GM12878 (cell line): ENCODE measurements around the gene ARHGEF17. TPM values are rescaled to one million over a fixed set of nuclear protein-coding genes. Genes with fewer than 3 reads are reported as not detected.

Experiments
- ATAC-seq: fragments of 200-7000 bp; cut with Tn5 transposase; 3 replicates; pipeline ENCODE4 v1.9.1; 2020; ENCODE audit warnings: mild to moderate bottlenecking, moderate library complexity
- BruUV-seq: library from RNA; stranded (reverse); fragments of 400-500 nt; replicated peaks from 2 replicates; lab custom pipeline; 2021; lab: Mats Ljungman, UMichigan
- CTCF ChIA-PET: fragments of 300-600 bp; sonication (Branson Sonifier 250); formaldehyde crosslinking; extraction: SDS; loops from one replicate; lab custom pipeline; 2021; ENCODE audit warnings: inconsistent platforms; lab: Yijun Ruan, JAX
- POLR2A ChIA-PET: fragments of 350-600 bp; formaldehyde crosslinking; extraction: SDS; loops from one replicate; lab custom pipeline; 2021; ENCODE audit warnings: inconsistent platforms; lab: Charles Lee
- RAD21 ChIA-PET: fragments of 300-600 bp; sonication (Branson Sonifier 250); formaldehyde crosslinking; loops from one replicate; lab custom pipeline; 2023; ENCODE audit warnings: antibody characterized with exemption; ENCODE audit not compliant: unreplicated experiment; lab: Charles Lee
- SMC1A ChIA-PET: fragments of 300-600 bp; sonication (Branson Sonifier 250); formaldehyde crosslinking; loops from one replicate; lab custom pipeline; 2023; ENCODE audit not compliant: unreplicated experiment, uncharacterized antibody; lab: Charles Lee
- DNase-seq: peaks from one replicate; pipeline ENCODE4 v3.0.0-alpha.2; 2011; ENCODE audit warnings: low read depth, low spot score
- FAIRE-seq: peaks from 3 replicates; lab custom pipeline; 2011; peaks lifted over from hg19 to GRCh38; lab: Jason Lieb, UNC
- H2AFZ ChIP-seq: 2 replicates; pipeline ENCODE4 v1.6.0; 2011; ENCODE audit warnings: low read depth, low read length, control low read depth; ENCODE audit not compliant: control insufficient read depth
- H3K27ac ChIP-seq: 2 replicates; pipeline ENCODE4 v1.5.1; 2011; ENCODE audit warnings: control low read depth; ENCODE audit not compliant: control insufficient read depth, insufficient read depth
- H3K27me3 ChIP-seq, 2 experiments: replicated peaks in 1 of 2; 2 replicates each; pipeline versions ENCODE4 v1.6.0 to v1.6.1; 2011; ENCODE audit warnings: low read length in 1 of 2; ENCODE audit not compliant: control insufficient read depth in 2 of 2, insufficient read depth in 2 of 2
- H3K36me3 ChIP-seq, 2 experiments: 2 replicates each; pipeline ENCODE4 v1.5.1; 2011; ENCODE audit warnings: low read length in 1 of 2; ENCODE audit not compliant: control insufficient read depth in 2 of 2, insufficient read depth in 2 of 2
- H3K4me1 ChIP-seq: 2 replicates; pipeline ENCODE4 v1.6.1; 2011; ENCODE audit warnings: mild to moderate bottlenecking, low read length, moderate library complexity, mixed read lengths; ENCODE audit not compliant: control insufficient read depth, insufficient read depth
- H3K4me2 ChIP-seq: 2 replicates; pipeline ENCODE4 v1.6.0; 2011; ENCODE audit warnings: control low read depth; ENCODE audit not compliant: control insufficient read depth, insufficient read depth
- H3K4me3 ChIP-seq: fragments of 200-600 bp; sonication (generic); 2 replicates; pipeline ENCODE4 v1.5.1; 2016
- H3K79me2 ChIP-seq: 2 replicates; pipeline ENCODE4 v1.6.0; 2011; ENCODE audit warnings: low read length; ENCODE audit not compliant: control insufficient read depth, insufficient read depth
- H3K9ac ChIP-seq: 2 replicates; pipeline ENCODE4 v1.8.0; 2011; ENCODE audit warnings: low read length, control low read depth, mixed read lengths; ENCODE audit not compliant: control insufficient read depth, insufficient read depth
- H3K9me3 ChIP-seq: replicated peaks from 3 replicates; pipeline ENCODE4 v1.5.1; 2011; ENCODE audit warnings: mild to moderate bottlenecking, low read length; ENCODE audit not compliant: control insufficient read depth, insufficient read depth
- H4K20me1 ChIP-seq: 2 replicates; pipeline ENCODE4 v1.6.0; 2011; ENCODE audit not compliant: control insufficient read depth, insufficient read depth
- ATF7 ChIP-seq: fragments of 450-650 bp; IDR thresholded peaks from 2 replicates; pipeline ENCODE4 v1.6.1; 2016; ENCODE audit warnings: low read depth, mild to moderate bottlenecking
- CREB1 ChIP-seq: IDR thresholded peaks from 2 replicates; pipeline ENCODE4 v1.6.1; 2012; ENCODE audit warnings: low read depth, mild to moderate bottlenecking, inconsistent platforms
- FOXK2 ChIP-seq: fragments of 450-650 bp; IDR thresholded peaks from 2 replicates; pipeline ENCODE4 v1.6.1; 2017; ENCODE audit warnings: mild to moderate bottlenecking, moderate library complexity
- KDM1A ChIP-seq: fragments of 200-600 bp; sonication (generic); IDR thresholded peaks from 2 replicates; pipeline ENCODE4 v1.6.1; 2016; ENCODE audit warnings: borderline replicate concordance
- LARP7 ChIP-seq: fragments of 450-650 bp; IDR thresholded peaks from 2 replicates; pipeline ENCODE4 v1.6.1; 2017; ENCODE audit warnings: mild to moderate bottlenecking
- MEF2B ChIP-seq: fragments of 450-650 bp; IDR thresholded peaks from 2 replicates; pipeline ENCODE4 v1.6.1; 2018; ENCODE audit warnings: mild to moderate bottlenecking, moderate library complexity; ENCODE audit not compliant: partially characterized antibody, poor library complexity, severe bottlenecking
- MLLT1 ChIP-seq: fragments of 450-650 bp; IDR thresholded peaks from 2 replicates; pipeline ENCODE4 v1.6.1; 2016; ENCODE audit warnings: mild to moderate bottlenecking
- NR2F1 ChIP-seq: fragments of 450-650 bp; conservative IDR thresholded peaks from 2 replicates; pipeline ENCODE4 v1.6.1; 2017; ENCODE audit warnings: mild to moderate bottlenecking
- PAX8 ChIP-seq: fragments of 450-650 bp; IDR thresholded peaks from 2 replicates; pipeline ENCODE4 v1.6.1; 2017; ENCODE audit warnings: mild to moderate bottlenecking, moderate library complexity
- POLR2A ChIP-seq: IDR thresholded peaks from 2 replicates; pipeline ENCODE4 v1.6.1; 2011; ENCODE audit warnings: low read depth, mild to moderate bottlenecking, low read length
- WGBS: methylation state at CpG from one replicate; pipeline ENCODE4 v1.1.6; 2016; ENCODE audit warnings: low lambda C conversion rate; ENCODE audit not compliant: insufficient replicate concordance, insufficient coverage; ENCODE audit errors: missing lambda C conversion rate; 5-methylcytosine and 5-hydroxymethylcytosine counted together
- in situ Hi-C: fragments of 300-500 bp; cut with MboI; formaldehyde crosslinking; loops from 9 replicates; pipeline ENCODE4 v1.14.3; 2018; ENCODE audit warnings: mixed read lengths
- intact Hi-C: fragments of 100-400 bp; cut with micrococcal nuclease; formaldehyde crosslinking; loops from one replicate; pipeline ENCODE4 v1.14.2; 2022; ENCODE audit not compliant: unreplicated experiment
- polyA plus RNA-seq, 11 experiments: library from polyadenylated mRNA; depleted of rRNA in 4 of 11; unstranded in 6 of 11; stranded (reverse) in 5 of 11; fragments of >200 nt; fragmentation: Nextera tagmentation in 4 of 11; fragmentation: Illumina TruSeq in 1 of 11; extraction: Ambion mirVana in 4 of 11; extraction: Trizol in 1 of 11; gene quantifications; 1 replicate in 1 of 11; 2 replicates in 10 of 11; pipeline versions ENCODE4 v1.2.1 to v1.2.3, GENCODE V29; 2011 to 2016; ENCODE audit warnings: inconsistent platforms in 2 of 11, missing spikeins in 2 of 11, low read depth in 1 of 11
- total RNA-seq, 4 experiments: library from RNA; depleted of rRNA in 3 of 4; stranded (reverse); fragments of >200 nt in 3 of 4; fragmentation: Illumina TruSeq in 1 of 4; extraction: Trizol in 1 of 4; gene quantifications; 2 replicates each; pipeline versions ENCODE4 v1.2.1 to v1.2.3, GENCODE V29; 2013 to 2021

Gene ARHGEF17
- total and polyA plus RNA-seq, 10 of the 15 experiments (the other 5 are each of a cell fraction or from before 2014, with no cell fraction given), result 0.15 to 11.0 (median 1.7) TPM

GRCh38 chr11:73287400-73288101, 20.5 kb upstream of the ARHGEF17 start:
- CTCF ChIA-PET, result interaction anchor here (0.6 to 17.3 kb wide), 21 partner anchors 8 to 373 kb away, joined by 3 to 326 read pairs (median 8); partner anchors contain the start of gene ARHGEF17
- Histone ChIP-seq H3K9me3 (no peaks in the 10 kb centered on the region), H3K79me2 (no peaks in the 10 kb centered on the region), H3K4me1 (peaks cover 23% of the 10 kb centered on the region), H3K4me3 (no peak overlapping the region), H2AFZ (no peak overlapping the region), H3K4me2 (no peak overlapping the region), H3K36me3 (no peaks in the 10 kb centered on the region), H3K9ac (no peak overlapping the region), H3K27ac (no peak overlapping the region), H4K20me1 (no peaks in the 10 kb centered on the region), H3K27me3 (no peaks in the 10 kb centered on the region; a peak in 1 of 4 replicates)
- ATAC-seq (no peak), FAIRE-seq (no peak), DNase-seq (no peak)
- in situ Hi-C loops, result loop anchor here (5.0 kb wide), 1 partner anchor 100 kb away; no protein-coding TSS in a partner anchor
- 41% methylated on average over 10 of the region's 10 CpGs for WGBS
- BruUV-seq, result no TSS peak
- POLR2A ChIA-PET, result interaction anchor here (0.7 to 1.0 kb wide), 2 partner anchors 95 to 97 kb away, joined by 3 read pairs; no protein-coding TSS in a partner anchor
- SMC1A ChIA-PET, result interaction anchor here (1.0 to 3.5 kb wide), 15 partner anchors 14 to 123 kb away, joined by 3 to 40 read pairs (median 3); partner anchors contain the start of gene P2RY6
- intact Hi-C loops, result no loop called here
- RAD21 ChIA-PET, result interaction anchor here (1.2 to 5.0 kb wide), 11 partner anchors 20 to 472 kb away, joined by 3 to 34 read pairs (median 7); partner anchors contain the start of gene ARHGEF17
- TF ChIP-seq CREB1, result no peak
- no peak for TF ChIP-seq LARP7
- no peak for TF ChIP-seq FOXK2
- no peak for TF ChIP-seq ATF7
- no peak for TF ChIP-seq MEF2B
- no peak for TF ChIP-seq PAX8
- no peak for TF ChIP-seq KDM1A
- no peak for TF ChIP-seq POLR2A
- TF ChIP-seq NR2F1, result no peak
- no peak for TF ChIP-seq MLLT1
